Peyer's patch (tissue), 4 donors: ENCODE results near the gene CTDSPL.

Source experiments
- POLR2A ChIP-seq, 2 donors: fragments of 450-650 bp; IDR thresholded peaks; one replicate each; pipeline ENCODE4 v1.5.1; 2017; ENCODE audit warnings: antibody characterized with exemption in 2 of 2, mild to moderate bottlenecking in 2 of 2, moderate library complexity in 2 of 2
- TF ChIP-seq, protein P1 (sequence below), 6 experiments: fragments of 450-650 bp in 4 of 6; fragments of 200-600 bp in 2 of 6; sonication (generic) in 1 of 6; IDR thresholded peaks; one replicate each; pipeline ENCODE4 v1.5.1; 2017 to 2019; ENCODE audit warnings: antibody characterized with exemption in 6 of 6, mild to moderate bottlenecking in 3 of 6, moderate library complexity in 1 of 6

DNA sequence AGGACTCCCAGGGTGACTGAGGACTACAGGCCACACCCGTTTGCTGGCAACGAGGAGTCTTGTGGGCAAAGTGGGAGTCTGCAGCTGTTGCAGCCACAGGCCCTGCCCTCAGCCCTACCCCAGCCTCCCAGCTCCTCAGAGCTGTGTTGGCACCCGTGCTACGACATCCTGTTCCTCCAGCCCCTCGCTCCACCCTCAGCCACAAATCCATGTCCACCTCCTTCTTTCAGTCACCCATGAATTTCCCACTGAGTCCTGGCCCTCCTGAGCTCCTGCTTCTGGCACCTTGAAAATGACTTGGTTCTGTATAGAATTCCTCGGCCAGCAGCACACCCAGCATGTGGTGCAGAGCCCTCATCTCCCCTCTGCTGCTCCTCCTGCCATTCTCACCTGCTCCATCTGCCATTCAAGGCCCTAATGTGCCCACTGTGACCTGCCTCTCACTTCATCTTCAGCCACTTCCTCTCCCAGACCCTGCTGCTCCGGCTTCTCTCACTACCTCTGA is 108.0 kb downstream of the CTDSPL start:
- no peak for TF ChIP-seq POLR2A (IDR thresholded peaks at IDR 0.05)
- TF ChIP-seq, protein P1, sequence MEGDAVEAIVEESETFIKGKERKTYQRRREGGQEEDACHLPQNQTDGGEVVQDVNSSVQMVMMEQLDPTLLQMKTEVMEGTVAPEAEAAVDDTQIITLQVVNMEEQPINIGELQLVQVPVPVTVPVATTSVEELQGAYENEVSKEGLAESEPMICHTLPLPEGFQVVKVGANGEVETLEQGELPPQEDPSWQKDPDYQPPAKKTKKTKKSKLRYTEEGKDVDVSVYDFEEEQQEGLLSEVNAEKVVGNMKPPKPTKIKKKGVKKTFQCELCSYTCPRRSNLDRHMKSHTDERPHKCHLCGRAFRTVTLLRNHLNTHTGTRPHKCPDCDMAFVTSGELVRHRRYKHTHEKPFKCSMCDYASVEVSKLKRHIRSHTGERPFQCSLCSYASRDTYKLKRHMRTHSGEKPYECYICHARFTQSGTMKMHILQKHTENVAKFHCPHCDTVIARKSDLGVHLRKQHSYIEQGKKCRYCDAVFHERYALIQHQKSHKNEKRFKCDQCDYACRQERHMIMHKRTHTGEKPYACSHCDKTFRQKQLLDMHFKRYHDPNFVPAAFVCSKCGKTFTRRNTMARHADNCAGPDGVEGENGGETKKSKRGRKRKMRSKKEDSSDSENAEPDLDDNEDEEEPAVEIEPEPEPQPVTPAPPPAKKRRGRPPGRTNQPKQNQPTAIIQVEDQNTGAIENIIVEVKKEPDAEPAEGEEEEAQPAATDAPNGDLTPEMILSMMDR (IDR thresholded peaks at IDR 0.05), result no peak
